HEK293 (cell line): ENCODE measurements around the gene NINL.

Source experiments
- CTCF ChIA-PET: fragments of 350-600 bp; formaldehyde crosslinking; extraction: SDS; loops from one replicate; lab custom pipeline; 2021; ENCODE audit warnings: antibody characterized with exemption; lab: Yijun Ruan, JAX
- POLR2A ChIA-PET: fragments of 300-600 bp; formaldehyde crosslinking; extraction: SDS; loops from one replicate; lab custom pipeline; 2020; ENCODE audit warnings: antibody characterized with exemption, inconsistent platforms; lab: Yijun Ruan, JAX
- H3K27ac ChIP-seq: fragments of 200-500 bp; sonication (Bioruptor generic); 2 replicates; pipeline ENCODE4 v1.5.1; 2014; ENCODE audit warnings: low read depth, low read length, control low read depth, inconsistent platforms; ENCODE audit errors: extremely low read depth
- H3K36me3 ChIP-seq, 2 experiments: fragments of 200-500 bp in 1 of 2; sonication (Bioruptor generic) in 1 of 2; 1 replicate in 1 of 2; 2 replicates in 1 of 2; pipeline ENCODE4 v1.5.1; 2014 to 2017; ENCODE audit warnings: inconsistent platforms in 2 of 2, low read length in 2 of 2; ENCODE audit not compliant: control insufficient read depth in 2 of 2, insufficient read depth in 1 of 2
- H3K4me1 ChIP-seq: fragments of 200-500 bp; sonication (Bioruptor generic); 2 replicates; pipeline ENCODE4 v1.5.1; 2014; ENCODE audit warnings: mild to moderate bottlenecking, low read length, inconsistent platforms; ENCODE audit not compliant: control insufficient read depth, insufficient read depth
- H3K4me3 ChIP-seq: 2 replicates; pipeline ENCODE4 v1.5.1; 2011; ENCODE audit warnings: low read depth, mild to moderate bottlenecking, control low read depth, low read length, moderate library complexity
- H3K9me3 ChIP-seq: fragments of 200-500 bp; sonication (Bioruptor generic); 2 replicates; pipeline ENCODE4 v1.5.1; 2014; ENCODE audit warnings: low read depth, low read length, inconsistent platforms; ENCODE audit not compliant: control insufficient read depth, insufficient read depth
- ELK4 ChIP-seq: IDR thresholded peaks from 2 replicates; pipeline ENCODE4 v1.6.1; 2011; ENCODE audit warnings: mild to moderate bottlenecking, low read depth, low read length, borderline replicate concordance
- MYNN ChIP-seq: fragments of 450-650 bp; formaldehyde crosslinking; IDR thresholded peaks from 2 replicates; pipeline ENCODE4 v1.5.1; 2016; ENCODE audit warnings: missing biosample characterization, missing genetic modification characterization, borderline replicate concordance
- YY1 ChIP-seq: fragments of 450-650 bp; formaldehyde crosslinking; IDR thresholded peaks from 2 replicates; pipeline ENCODE4 v1.5.1; 2018; ENCODE audit warnings: missing biosample characterization, missing genetic modification characterization
- ZEB2 ChIP-seq: fragments of 450-650 bp; formaldehyde crosslinking; IDR thresholded peaks from 2 replicates; pipeline ENCODE4 v1.5.1; 2016; ENCODE audit warnings: missing biosample characterization, missing genetic modification characterization
- ZFP3 ChIP-seq: fragments of 450-650 bp; formaldehyde crosslinking; IDR thresholded peaks from 2 replicates; pipeline ENCODE4 v1.5.1; 2016; ENCODE audit warnings: low read depth, missing biosample characterization, missing genetic modification characterization
- ZNF133 ChIP-seq: fragments of 450-650 bp; formaldehyde crosslinking; IDR thresholded peaks from 2 replicates; pipeline ENCODE4 v1.5.1; 2016; ENCODE audit warnings: missing biosample characterization, missing genetic modification characterization
- ZNF211 ChIP-seq: fragments of 450-650 bp; formaldehyde crosslinking; IDR thresholded peaks from 2 replicates; pipeline ENCODE4 v1.5.1; 2016; ENCODE audit warnings: low read depth, missing biosample characterization, missing genetic modification characterization
- ZNF248 ChIP-seq: fragments of 450-650 bp; formaldehyde crosslinking; IDR thresholded peaks from 2 replicates; pipeline ENCODE4 v1.5.1; 2017; ENCODE audit warnings: missing biosample characterization, missing genetic modification characterization
- ZNF266 ChIP-seq: fragments of 450-650 bp; formaldehyde crosslinking; IDR thresholded peaks from 2 replicates; pipeline ENCODE4 v1.5.1; 2016; ENCODE audit warnings: missing biosample characterization, missing genetic modification characterization, low read depth
- ZNF324 ChIP-seq: fragments of 450-650 bp; formaldehyde crosslinking; IDR thresholded peaks from 2 replicates; pipeline ENCODE4 v1.5.1; 2016; ENCODE audit warnings: missing biosample characterization, missing genetic modification characterization
- ZNF350 ChIP-seq: fragments of 450-650 bp; formaldehyde crosslinking; IDR thresholded peaks from 2 replicates; pipeline ENCODE4 v1.5.0; 2017; ENCODE audit warnings: missing biosample characterization, mild to moderate bottlenecking, missing genetic modification characterization
- ZNF354C ChIP-seq: fragments of 450-650 bp; formaldehyde crosslinking; IDR thresholded peaks from 2 replicates; pipeline ENCODE4 v1.5.1; 2016; ENCODE audit warnings: missing biosample characterization, missing genetic modification characterization, low read depth, borderline replicate concordance
- ZNF423 ChIP-seq: fragments of 450-650 bp; formaldehyde crosslinking; IDR thresholded peaks from 2 replicates; pipeline ENCODE4 v1.5.1; 2016; ENCODE audit warnings: missing biosample characterization, missing genetic modification characterization
- ZNF544 ChIP-seq: fragments of 450-650 bp; formaldehyde crosslinking; IDR thresholded peaks from 2 replicates; pipeline ENCODE4 v1.5.0; 2017; ENCODE audit warnings: missing biosample characterization, missing genetic modification characterization
- ZNF624 ChIP-seq: fragments of 450-650 bp; formaldehyde crosslinking; IDR thresholded peaks from 2 replicates; pipeline ENCODE4 v1.5.1; 2017; ENCODE audit warnings: missing biosample characterization, missing genetic modification characterization
- ZNF645 ChIP-seq: fragments of 450-650 bp; formaldehyde crosslinking; IDR thresholded peaks from 2 replicates; pipeline ENCODE4; 2016; ENCODE audit warnings: missing biosample characterization, missing genetic modification characterization
- ZNF654 ChIP-seq: fragments of 450-650 bp; formaldehyde crosslinking; IDR thresholded peaks from 2 replicates; pipeline ENCODE4 v1.5.1; 2016; ENCODE audit warnings: low read depth, missing biosample characterization, missing genetic modification characterization
- ZNF843 ChIP-seq: fragments of 450-650 bp; formaldehyde crosslinking; IDR thresholded peaks from 2 replicates; pipeline ENCODE4 v1.5.1; 2016; ENCODE audit warnings: missing biosample characterization, missing genetic modification characterization
- ZSCAN18 ChIP-seq: fragments of 450-650 bp; formaldehyde crosslinking; IDR thresholded peaks from 2 replicates; pipeline ENCODE4 v1.5.1; 2016; ENCODE audit warnings: missing biosample characterization, missing genetic modification characterization
- TF ChIP-seq, protein P1 (sequence below): fragments of 450-650 bp; formaldehyde crosslinking; IDR thresholded peaks from 2 replicates; pipeline ENCODE4 v1.5.1; 2017; ENCODE audit warnings: missing biosample characterization, missing genetic modification characterization

NINL gene

GRCh38 chr20:25461281-25461650 is 124.1 kb downstream of the NINL start:
- no peaks in the 10 kb centered on the region for H3K9me3 ChIP-seq
- no peak overlapping the region for H3K27ac ChIP-seq
- no peak overlapping the region for H3K4me3 ChIP-seq
- no peaks in the 10 kb centered on the region for H3K4me1 ChIP-seq
- ChIA-PET POLR2A (no interaction called here), CTCF (no interaction called here)
- H3K36me3 ChIP-seq = peaks cover 0 to 70% of the 10 kb centered on the region in 2 experiments; a peak in 2 of 3 replicates
- TF ChIP-seq, protein P1, sequence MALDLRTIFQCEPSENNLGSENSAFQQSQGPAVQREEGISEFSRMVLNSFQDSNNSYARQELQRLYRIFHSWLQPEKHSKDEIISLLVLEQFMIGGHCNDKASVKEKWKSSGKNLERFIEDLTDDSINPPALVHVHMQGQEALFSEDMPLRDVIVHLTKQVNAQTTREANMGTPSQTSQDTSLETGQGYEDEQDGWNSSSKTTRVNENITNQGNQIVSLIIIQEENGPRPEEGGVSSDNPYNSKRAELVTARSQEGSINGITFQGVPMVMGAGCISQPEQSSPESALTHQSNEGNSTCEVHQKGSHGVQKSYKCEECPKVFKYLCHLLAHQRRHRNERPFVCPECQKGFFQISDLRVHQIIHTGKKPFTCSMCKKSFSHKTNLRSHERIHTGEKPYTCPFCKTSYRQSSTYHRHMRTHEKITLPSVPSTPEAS (tag by site-specific recombination) = no peak
- no peak for TF ChIP-seq ZFP3 (tag by site-specific recombination)
- TF ChIP-seq MYNN (tag by site-specific recombination) = no peak
- TF ChIP-seq ZNF324 = no peak
- TF ChIP-seq ZNF248 = no peak

GRCh38 chr20:25460566-25461280 is 124.6 kb downstream of the NINL start:
- no peak overlapping the region for H3K27ac ChIP-seq
- peaks cover 0 to 66% of the 10 kb centered on the region in 2 experiments; a peak in 1 of 3 replicates for H3K36me3 ChIP-seq
- H3K4me3 ChIP-seq = no peak overlapping the region
- TF ChIP-seq ZNF423 = no peak
- no peak for TF ChIP-seq ZNF645 (tag by site-specific recombination)
- TF ChIP-seq ZNF654 (tag by site-specific recombination) = no peak
- TF ChIP-seq ZNF624 = no peak
- no peak for TF ChIP-seq ELK4
- no peak for TF ChIP-seq ZNF544
- TF ChIP-seq, all 188 proteins: peak for 0
- Histone ChIP-seq H3K9me3 (no peaks in the 10 kb centered on the region), H3K4me1 (no peaks in the 10 kb centered on the region)
- POLR2A ChIA-PET = no interaction called here
- CTCF ChIA-PET = no interaction called here

- Histone ChIP-seq H3K27ac (no peak overlapping the region), H3K9me3 (no peaks in the 10 kb centered on the region), H3K36me3 (peaks cover 0 to 65% of the 10 kb centered on the region in 2 experiments; a peak in 1 of 3 replicates), H3K4me1 (no peaks in the 10 kb centered on the region), H3K4me3 (no peak overlapping the region)
- ChIA-PET POLR2A (no interaction called here), CTCF (no interaction called here)
- TF ChIP-seq ZSCAN18 (no peak), ZNF133 (tag by site-specific recombination) (no peak), YY1 (no peak), ZNF354C (tag by site-specific recombination) (no peak), ZNF843 (tag by site-specific recombination) (no peak), ZNF211 (tag by site-specific recombination) (no peak), ZEB2 (tag by site-specific recombination) (no peak), ZNF266 (no peak), ZNF350 (no peak)
These were observed 125.3 kb downstream of the NINL start for GRCh38 chr20:25459916-25460535.
